ENCODE results near the gene SOWAHA. TPM values are rescaled to one million over a fixed set of nuclear protein-coding genes. Genes with fewer than 3 reads are reported as not detected.

The SOWAHA gene
- total RNA-seq, 1 donor from 2014 or later: 2.5 TPM

Other genes with a start within 250 kb of the SOWAHA start
- gene IL13, start 155.1 kb upstream of the SOWAHA start, total RNA-seq: not detected
- not detected for gene IL4, start 139.3 kb upstream of the SOWAHA start, total RNA-seq
- gene KIF3A, start 75.8 kb upstream of the SOWAHA start, total RNA-seq: 20.7 TPM
- gene CCNI2, start 65.9 kb upstream of the SOWAHA start, total RNA-seq: 0.36 TPM
- 59.3 TPM for gene SEPTIN8, start 36.1 kb upstream of the SOWAHA start, total RNA-seq
- 33.3 TPM for gene SHROOM1, start 17.3 kb downstream of the SOWAHA start, total RNA-seq
- 0.40 TPM for gene GDF9, start 53.2 kb downstream of the SOWAHA start, total RNA-seq
- gene UQCRQ, start 53.3 kb downstream of the SOWAHA start, total RNA-seq: 187 TPM
- 2.9 TPM for gene LEAP2, start 60.4 kb downstream of the SOWAHA start, total RNA-seq
- gene AFF4, start 150.3 kb downstream of the SOWAHA start, total RNA-seq: 88.6 TPM
- 15.0 TPM for gene ZCCHC10, start 213.2 kb downstream of the SOWAHA start, total RNA-seq
- gene HSPA4, start 238.7 kb downstream of the SOWAHA start, total RNA-seq: 65.0 TPM